IPS-NIHi7 (cell line): Measurements from ENCODE around the gene RBMS1.
"Not testable (repeated sequence)": the region's sequence is repeated elsewhere in the genome, so short reads cannot be mapped to it uniquely, and the experiment has no call there.

Experiments
- DNase-seq: peaks from one replicate; pipeline ENCODE4 v3.0.0; 2012; ENCODE audit warnings: mixed read lengths; ENCODE audit errors: extremely low spot score

Gene RBMS1

DNA sequence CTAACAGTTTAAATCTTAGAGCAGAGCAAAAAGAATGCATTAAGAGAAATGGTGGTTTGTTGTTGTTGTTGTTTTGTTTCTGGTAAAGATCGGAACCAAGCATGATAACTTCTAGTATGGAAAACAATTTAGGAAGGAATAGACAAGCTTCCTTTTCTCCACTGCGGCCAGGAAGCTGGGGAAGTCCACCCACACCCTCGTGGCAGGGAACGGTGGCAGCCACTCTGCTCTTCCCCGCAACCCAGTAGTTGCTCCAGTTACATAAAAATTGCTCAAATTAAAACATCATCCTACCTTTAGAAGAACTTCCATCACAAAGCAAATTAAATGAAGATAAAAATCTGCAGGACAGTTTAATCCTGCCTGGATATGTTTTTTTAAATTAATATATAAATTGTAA, 113.0 kb downstream of the RBMS1 start:
- no peak for DNase-seq

DNA sequence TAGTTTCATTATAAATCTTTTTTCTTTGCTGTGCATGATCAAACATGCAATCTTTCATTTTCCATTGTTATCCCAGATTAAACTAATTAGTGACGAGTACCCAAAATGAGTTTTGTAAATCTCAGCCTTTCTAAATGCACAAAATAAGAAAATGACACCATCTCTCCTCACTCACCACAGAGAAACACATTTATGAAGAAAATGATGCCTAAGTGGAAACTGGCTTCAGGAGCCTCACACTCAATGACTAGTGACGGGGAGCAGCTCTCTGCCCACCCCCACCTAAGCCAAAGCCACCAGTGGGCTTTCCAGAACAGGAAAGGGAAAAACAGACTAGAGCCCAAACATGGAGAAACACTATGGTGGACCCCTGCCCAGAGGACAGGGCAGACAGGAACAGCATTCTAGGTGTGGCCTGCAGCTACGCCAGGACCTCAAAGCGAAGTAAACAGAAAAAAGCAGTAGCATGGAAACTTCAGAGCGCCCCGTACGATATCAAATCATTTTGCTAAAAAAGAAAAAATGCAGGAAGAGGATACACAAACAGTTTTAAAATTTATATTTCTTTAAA, 113.5 kb downstream of the RBMS1 start:
- no peak for DNase-seq

DNA sequence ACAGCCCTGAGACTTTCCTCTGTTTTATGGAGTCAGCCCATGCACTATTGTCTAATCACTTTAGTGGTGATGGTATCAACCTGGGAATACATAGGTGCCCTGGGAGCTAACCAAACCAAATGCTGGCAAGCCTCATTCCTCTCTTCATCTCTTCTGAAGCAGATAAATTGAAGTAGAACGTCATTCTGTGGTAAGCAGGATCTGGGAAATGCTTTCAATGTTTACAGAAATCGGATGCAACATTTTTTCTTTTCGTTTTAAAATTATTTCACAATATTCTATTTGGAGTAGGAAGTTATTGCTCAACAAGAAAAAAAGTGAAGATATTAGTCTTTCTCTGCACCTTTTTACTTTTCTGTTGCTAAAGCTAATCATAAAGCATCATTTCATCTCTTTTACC, 114.2 kb downstream of the RBMS1 start:
- no peak for DNase-seq

DNA sequence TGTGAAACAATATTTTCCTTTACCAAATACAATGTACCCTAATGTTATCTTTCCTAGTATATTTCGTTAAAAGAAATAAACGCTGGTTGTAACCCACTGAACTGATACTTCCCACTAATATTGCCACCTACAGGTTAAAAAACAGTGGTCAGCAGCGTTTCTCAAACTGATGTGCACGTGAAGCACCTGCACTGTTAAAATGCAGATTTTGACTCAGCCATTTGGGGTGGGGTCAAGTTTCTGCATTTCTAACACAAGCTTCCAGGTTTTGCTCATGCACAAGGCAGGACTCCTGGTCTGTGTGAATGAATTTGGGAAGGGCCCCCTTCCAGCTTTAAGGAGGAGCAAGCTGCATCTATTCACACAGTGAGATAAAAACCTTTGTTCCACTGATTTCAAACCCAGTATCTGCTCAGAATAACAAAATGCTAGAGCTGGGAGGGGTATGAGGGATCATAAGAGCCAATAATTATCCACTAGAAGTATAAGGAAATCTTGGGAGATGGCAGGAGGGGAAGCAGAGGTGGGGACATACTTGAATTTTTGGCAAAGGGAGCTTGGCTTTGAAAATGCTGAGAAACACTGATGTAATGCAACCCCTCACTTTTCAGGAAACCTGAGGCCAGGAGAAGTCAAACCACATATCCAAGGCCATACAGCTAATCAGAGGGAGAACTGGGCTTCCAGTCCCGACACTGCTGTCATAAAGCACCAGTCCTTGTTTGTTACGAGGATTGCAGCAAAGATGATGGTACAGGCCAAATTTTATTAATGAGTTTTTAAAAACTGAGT, 116.2 kb downstream of the RBMS1 start:
- no peak for DNase-seq

DNA sequence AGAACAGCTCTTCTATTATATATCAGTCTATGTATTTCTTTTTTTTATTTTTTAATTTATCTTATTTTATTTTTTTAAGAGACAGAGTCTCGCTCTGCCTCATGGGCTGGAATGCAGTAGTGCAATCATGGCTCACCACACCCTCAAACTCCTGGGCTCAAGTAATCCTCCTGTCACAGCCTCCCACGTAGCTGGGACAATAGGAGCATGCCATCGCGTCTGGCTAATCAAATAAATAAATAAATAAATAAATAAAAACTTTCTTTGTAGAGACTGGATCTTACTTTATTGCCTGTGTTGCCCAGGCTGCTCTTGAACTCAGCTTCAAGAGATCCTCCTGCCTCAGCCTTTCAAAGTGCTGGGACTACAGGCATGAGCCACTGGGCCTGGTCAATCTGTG, 117.0 kb downstream of the RBMS1 start:
- DNase-seq: no peak

DNA sequence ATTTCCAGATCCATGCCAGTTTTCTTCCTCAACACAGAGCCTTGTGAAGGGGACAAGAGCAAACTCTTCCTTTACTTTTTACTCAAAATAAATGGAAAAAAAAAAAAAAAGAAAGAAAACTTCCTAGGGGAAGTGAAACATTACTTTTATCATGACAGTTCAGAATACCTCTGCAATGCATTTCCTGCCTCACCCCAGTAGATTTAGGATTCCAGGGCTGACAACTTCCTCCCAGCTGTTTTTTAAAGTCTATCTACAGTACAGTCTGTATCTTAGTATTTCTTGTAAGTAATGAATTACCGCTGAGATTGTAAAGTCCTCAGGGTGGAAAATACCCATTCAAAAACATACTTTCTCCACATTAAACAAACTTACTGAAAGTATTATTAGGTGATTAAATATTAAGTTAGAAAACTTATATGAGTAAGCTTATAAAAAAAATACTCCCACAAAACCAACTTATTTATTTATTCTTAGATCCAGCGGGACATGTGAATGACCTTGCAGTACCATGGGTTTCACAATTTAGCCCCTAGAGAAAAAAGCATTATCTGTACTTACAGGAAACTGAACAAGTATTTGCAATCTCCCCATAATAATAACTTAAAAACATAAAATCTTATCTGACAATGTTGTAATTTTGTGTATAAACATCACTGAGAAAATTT, 117.7 kb downstream of the RBMS1 start:
- no peak for DNase-seq

DNA sequence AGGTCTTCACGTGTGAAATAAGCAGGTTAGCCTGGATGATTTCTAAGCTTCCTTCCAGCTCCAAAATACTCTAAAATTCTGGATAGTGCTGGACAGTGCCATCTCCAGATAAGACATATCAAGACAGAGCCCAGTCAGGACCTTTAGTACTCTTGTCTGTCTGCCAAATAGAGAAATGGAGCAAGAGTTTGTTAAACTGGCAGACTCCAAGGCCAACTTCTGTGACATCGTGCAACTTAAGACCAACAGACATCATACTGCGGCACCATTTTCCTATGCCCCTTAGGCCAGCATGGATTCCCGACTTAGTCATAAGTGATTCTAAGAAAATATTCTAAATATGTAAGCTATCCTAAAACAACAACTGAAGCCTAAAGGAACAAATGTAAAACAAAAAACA, 118.6 kb downstream of the RBMS1 start:
- DNase-seq: no peak

DNA sequence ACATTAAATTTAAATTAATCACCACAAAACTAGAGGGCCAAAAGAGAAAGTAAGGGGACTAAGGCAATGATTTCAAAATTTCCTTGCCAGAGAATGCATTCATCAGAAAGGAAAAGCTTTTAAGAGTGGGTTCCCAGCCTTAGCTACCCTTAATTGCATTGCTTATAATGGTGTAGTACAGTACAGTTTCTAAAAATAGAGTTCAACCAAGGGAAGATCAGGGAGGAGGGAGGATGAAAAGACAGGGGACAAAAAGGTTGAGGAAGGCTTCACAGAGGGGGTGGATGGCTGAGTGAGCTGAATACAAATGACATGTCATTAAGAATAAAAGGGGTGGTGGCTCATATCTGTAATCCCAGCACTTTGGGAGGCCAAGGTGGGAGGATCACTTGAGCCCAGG, 119.9 kb downstream of the RBMS1 start:
- no peak for DNase-seq

DNA sequence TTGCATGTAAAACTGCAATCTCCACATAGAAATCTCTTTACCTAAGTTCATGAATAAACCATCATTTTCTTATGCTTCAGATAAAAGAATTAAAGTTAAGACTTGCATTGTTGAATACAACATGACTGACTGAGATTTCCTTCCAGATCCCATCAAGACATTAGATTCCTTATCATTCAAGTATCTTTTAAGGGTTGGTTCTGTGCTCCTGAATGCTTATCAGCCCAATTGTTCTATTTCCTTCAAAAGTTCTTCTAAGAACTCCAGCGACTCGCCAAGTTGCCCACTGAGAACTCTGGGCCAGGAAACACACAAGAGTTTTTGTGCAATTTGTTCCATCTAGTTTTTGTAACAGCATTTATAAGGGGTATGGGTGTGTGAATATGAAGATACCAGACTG, 120.3 kb downstream of the RBMS1 start:
- no peak for DNase-seq

DNA sequence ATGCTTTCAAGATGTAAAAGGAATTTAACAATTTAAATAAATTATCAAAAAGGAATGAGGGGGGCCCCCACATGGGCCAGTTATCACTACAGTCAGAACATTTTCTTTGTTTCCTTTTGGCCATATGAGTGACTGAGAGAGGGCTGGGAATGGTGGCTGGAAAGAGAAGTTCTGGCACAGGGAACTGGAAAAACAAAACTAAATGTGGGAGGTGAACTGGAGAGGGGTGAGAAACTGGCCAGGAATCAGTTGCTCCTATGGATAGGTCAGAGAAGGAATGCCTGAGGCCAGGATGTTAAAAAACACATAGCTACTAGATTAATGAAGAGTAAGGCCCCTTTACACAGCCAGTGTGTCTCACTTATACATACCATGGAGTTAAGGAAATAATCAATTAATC, 121.0 kb downstream of the RBMS1 start:
- DNase-seq: no peak

DNA sequence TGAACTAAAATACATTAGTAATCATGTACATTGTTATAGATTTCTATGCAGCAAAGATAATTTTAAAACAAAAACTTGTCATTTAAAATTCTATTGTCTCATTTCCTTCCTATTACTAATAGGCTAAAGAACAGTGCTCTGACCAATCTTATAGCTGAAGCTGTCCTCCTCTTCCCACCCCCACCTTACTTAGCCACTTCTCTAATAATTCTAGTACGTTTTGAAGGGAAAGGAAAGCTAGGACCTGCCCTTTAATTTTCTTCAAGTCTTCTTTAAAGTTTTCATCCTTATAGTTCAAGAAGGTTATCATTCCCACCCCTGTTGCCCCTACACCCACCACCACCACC, 121.6 kb downstream of the RBMS1 start:
- DNase-seq: no peak

DNA sequence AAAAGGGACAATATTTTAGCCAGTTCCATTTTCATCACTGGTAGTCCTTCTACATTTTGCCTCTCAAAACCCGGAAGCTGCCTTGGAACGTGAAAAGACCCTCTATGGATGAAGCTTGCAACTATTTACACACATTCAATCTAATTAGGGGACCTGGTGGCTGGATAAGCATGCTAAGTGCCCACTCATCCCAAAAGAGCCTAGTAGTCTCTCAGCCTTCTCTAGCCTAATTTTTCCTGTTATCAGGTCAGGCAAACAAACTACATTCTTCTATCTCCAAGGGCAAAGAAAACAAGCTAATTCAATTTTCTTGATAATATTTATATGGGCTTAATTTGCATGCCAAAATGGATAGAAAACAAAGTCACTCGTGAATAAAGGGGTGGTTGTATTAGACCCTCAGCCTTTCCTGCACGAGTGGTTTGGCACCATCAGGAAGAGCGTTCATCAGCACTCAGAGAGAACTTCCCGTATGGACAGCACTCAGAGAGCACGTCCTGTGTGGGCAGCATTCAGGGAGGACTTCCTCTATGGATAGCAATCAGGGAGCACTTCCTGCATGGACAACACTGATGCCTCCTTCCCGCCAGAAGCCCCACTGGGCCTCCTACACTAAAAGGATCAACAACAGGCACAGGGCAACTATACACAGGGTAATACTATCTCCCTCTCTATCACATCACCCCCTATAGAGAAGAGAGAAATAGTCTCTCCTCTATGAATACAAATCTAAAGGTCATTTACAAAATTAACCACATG, 122.2 kb downstream of the RBMS1 start:
- no peak for DNase-seq

DNA sequence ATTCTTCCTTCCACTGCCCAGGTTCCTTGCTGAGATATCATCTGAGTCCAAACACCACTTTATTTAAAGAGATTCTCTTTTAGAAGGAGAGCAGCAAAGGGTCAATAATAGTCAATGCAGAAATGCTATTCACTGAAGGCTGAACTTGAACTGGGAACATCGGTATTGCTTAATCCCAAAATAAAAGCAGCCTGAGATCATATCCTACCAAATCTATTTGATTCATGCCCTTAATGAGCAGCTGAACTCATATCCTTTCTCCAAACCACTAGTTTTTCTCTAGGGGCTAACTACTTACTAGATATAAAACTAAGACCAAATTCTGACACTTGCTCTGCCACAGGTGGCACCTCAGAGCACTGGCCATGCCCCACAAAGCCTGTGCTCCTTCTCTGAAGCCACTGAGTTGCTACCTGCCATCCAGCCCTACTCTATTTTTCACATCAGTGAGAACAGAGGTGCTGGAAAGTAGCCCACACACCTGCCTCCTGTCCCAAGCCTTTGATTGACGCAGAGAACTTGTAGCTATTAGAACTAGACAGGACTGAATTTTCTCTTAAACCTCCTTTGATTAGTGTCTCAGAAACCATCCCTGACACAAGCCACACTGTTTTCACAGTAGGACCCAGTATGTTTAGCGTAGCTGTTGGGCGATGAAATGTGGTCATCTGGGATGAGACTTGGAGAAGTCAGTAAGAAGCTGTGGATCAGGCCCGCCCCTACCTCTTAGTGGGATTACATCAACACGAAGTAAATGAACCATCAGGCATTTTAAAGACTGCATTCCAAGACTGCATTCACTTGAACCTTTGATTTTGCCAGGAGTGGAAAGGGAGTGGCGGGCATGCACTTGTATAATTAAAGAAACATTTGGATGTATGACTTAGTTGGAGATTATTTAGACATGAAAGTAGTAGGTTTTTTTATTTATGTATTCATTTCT, 124.3 kb downstream of the RBMS1 start:
- no peak for DNase-seq

DNA sequence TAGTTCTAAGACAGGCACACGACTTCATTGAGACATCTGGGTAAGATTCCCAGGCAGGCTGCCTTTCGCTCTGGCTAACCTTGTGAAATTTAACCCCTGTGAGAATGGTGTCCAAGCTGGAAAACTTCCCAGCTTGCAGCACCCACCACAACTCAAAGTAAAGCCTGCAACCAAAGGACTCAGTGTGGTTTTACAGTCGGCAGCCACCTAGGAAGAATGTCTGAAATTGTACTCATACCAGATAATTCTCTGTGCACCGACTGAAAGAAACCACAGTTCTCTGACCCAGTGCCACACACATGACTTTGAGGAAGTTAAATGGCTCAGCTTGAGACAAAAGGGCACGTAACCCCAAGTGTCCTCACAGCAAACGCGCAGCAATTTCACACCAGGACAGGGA, 125.7 kb downstream of the RBMS1 start:
- peak; percentile 19 for DNase-seq

DNA sequence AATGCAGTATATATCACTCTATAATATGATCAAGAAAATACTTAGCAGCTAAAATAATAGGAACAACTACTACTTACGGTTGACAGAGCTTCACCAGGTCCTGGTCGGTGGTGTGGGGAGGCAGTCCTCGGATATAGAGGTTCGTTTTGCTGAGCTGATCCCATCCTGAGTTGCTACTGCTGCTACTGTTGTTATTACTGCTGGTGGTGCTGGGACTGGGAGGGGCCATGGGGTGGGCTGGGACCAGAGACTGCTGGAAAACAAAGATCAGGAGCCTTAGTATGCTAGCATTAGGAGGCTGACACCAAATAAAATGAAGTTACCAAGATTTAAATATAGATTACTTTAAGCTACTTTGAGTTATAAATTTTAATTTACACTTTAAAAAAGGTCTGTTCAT, 126.5 kb downstream of the RBMS1 start:
- DNase-seq: not testable (repeated sequence)

DNA sequence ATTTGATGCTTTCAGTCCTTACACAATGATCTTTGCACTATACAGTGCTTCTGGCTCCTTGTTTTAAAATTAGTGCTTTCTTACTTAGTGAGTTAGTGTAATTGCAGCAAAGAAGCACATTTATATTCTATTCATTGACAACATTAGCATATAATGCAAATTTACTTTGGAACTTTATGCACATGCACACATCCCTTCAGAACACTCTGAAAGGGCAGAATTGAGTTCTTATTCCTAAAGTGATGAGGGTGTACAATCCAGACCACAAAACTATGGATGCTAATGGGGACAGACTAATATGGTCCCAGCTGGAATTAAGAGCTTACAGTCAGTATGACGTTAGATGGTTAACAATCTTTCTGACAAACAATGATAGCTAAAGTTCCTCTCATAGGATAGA, 127.1 kb downstream of the RBMS1 start:
- no peak for DNase-seq

DNA sequence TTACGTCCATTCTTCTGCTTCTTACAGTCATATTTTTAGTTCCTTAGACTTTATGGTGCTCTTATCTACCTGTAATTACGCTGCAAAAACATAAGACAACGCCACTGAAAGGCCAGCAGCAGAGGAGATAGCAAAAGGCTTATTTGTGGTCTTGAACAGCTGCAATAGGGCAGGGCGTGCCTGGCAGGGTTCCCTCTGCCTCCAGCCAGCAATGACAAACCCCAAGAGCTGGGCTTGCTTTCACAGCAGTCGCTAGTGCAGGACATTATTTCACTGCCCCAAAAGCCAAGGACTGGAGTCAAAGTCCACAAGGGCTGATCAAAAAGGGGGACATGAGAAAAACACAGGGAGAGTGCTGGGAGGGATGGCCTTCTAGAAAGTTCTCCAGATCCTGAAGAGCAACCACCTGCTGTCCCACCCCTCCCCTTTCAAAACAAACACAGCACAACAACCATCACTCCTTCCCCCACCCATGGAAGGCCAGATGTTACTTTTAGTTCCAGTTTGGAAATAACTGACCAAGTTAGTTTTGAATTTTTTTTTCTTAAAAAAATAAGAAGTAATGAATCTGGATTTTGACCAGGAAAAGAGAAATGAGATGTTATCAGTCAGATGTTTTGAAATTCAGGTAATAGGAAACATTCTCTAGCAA, 127.8 kb downstream of the RBMS1 start:
- DNase-seq: no peak

DNA sequence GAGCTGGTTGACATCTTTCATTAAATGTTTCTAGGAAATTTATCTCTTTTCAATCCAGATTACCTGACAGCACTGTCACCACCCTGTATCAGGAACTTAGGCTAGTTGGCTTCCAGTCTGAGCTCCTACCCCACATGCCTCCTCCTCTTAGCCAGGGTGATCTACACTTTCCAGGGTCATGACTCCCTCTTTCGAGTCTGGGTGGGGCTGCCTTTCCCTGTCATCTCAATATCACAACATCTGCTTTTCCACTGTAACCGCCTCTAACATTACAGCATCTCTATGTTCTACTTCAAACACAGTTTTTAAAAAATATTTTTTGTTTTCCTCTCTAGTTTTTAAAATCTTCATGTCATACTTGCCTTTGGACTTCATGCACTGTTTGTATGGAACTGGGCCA, 129.2 kb downstream of the RBMS1 start:
- DNase-seq: no peak

DNA sequence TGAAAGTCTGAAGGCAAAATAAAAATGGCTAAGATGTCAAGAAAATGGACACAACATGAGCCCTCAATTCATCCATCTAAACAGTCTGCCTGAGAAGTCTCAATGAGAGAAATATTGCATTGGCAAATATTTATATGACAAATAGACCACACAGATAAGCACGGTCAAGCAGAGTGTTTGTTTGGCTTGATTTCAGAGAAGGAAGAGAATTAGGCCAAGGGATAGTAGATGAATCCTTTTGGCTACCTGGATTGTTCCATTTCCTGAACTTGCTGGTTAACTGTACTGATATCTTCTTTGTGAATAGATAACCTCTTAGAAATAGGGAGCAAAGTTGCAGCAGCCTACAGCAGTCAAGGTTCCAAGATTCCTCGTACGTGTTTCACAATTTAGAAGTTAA, 129.6 kb downstream of the RBMS1 start:
- no peak for DNase-seq

DNA sequence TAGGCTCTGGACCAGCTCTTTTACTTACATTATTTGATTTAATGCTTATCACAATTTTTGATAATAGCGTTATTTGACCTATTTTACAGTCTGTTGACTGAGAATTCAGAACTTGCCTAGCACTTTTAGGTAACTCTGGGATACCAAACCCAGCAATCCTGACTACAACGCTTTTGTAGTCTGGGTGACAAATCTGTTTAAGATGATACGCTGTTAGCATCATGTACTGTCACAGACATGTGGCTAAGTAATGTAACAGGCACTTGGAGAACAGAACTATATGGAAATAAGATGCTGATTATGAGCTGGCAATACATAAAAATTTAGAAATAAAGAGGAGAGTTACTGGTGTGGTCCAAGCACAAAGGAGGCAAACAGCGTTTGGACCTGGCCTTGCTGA, 130.6 kb downstream of the RBMS1 start:
- no peak for DNase-seq

DNA sequence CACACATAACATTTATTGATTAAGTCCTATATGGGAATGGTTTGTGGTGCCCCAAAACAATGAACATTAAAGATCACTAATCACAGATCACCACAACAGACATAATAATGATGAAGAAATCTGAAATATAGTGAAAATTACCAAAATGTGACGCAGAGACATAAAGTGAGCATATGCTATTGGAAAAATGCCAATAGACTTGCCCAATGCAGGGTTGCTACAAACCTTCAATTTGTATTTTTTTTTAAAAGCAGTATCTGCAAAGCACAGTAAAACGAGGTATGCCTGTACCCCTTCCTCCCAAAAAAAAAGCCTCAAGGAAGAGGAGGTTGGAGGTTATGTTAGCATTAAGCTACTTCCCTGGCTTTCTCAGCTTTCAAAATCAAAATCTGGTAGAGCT, 131.1 kb downstream of the RBMS1 start:
- no peak for DNase-seq
